CD4-positive, alpha-beta T cell treated with Interleukin-6 for 4 hours (primary cell): ENCODE measurements around the gene CELF1.

ENCODE experiments used
- DNase-seq: peaks from one replicate; pipeline ENCODE4 v3.0.0-alpha.2; 2020; ENCODE audit warnings: mixed read lengths

CELF1 gene

DNA sequence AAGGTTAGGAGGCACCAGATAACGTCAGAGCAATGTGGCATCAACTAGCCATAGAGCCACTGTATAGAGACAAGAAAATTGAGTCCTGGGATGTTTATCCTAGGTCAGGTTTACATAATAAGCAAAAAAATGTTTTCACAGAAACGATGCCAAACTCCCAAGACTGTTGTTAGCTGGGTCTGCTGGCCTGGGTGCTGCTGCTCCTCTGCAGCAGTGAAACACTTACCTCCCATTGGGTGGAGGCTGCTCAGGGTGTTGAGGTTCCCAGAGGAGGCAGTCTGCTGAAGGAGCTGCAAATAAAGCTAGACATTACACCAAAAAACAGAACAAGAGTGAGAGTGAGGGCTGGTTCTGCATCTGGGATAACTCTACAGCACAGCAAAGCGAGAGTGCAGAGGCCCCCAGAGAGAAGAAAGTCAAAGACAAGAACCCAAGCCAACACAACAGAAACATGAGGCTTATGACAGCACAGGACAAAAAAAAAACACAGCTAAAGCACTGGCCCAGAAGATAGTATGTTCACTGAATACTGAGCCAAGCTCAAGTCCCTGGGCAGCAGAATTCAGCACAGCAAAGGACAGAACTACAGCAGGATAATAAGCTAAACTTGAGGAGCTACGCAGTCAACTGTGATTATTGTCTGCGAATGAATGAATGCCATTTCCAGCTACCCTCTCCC, 74.1 kb downstream of the CELF1 start:
- DNase-seq = no peak

DNA sequence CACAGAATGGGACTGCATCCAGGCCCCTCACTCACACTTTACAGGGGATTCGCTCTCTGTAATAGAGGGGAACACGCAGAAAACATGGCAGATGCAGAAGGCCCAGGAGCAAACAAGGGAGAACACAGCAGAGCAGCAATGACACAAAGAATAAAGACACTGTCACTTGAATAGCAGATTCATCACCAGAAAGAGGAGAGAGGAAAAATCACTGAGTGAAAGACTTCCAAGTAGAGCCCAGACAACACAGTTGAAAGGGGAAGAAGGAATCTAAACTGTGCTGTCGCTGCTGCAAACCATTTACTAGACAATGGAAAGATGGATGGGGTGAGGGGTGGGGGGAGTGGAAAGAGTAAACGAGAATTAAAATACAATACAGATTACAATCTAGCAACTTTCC, 75.2 kb downstream of the CELF1 start:
- DNase-seq = no peak

DNA sequence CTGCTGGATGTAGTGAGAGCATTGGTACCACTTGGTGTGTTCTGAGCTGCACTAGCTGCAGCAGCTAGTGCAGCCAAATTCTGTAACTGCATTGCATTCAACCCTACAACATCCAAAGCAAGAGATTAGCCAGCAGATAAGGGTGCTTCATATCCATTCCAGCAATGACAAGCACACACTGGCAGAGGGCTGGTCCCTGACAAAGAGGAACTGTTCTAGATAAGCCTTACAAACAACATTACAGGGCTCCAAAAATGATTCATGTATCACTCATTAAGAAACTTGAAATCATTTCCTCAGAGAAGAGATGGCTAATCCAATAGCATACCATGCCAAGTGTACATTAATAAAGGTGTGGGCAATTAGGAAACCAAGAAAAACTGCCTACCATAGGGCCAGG, 75.6 kb downstream of the CELF1 start:
- no peak for DNase-seq

DNA sequence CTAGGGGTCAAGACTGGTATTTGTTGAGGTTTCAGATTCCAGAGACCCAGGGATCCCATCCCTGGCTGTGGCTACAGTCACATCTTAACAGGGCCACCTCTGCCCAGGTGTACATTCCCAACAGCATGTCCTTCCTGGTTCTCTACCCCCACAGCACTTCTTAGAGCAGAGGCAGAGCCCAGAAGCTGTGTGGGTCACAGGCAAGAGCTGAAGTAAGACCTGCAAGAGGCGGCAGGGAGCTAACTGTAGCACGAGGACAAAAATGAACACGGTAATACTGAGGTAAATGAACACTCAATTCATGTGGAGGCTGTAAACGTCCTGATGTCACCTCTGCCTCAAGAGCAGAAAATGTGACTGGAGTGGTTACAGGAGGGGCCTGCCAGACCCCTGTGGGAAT, 82.3 kb downstream of the CELF1 start:
- no peak for DNase-seq

DNA sequence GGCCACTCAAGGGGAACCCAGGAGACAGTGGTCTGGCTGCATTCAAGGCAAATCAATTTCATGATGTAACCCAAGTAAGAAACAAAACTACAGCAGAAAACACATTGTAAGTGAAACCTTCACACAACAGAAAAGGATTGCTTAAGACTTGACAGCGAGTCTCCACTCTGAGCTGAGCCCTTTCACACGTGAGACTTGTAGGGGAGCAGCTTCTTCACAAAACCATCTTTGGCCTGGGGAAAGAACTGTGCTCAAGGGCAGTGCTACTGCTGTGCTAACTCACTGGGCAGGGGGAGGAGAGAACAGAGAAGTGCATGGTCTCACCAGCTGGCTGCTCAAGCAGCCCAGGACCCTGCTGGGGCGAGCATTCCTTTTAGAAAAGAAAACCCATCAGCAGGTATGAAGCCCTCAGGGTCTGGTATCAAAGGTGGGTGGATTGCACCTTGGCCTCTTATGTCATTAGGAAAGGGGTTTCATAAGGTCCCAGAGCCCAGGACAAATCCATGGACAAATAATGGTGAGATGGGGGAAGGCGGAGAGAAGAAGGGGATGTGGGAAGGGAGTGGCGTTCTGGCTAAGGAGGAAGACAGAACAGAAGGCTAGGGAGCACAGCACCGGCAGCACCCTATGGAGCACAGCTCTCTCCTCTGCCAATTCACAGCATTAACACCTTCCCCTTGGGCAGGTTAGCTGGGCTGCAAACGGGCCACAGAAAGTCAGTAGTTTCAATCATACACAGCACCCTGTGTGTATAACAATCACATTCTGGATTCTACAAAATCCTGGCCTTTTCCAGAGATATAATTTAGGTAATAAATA, 83.4 kb downstream of the CELF1 start:
- no peak for DNase-seq

DNA sequence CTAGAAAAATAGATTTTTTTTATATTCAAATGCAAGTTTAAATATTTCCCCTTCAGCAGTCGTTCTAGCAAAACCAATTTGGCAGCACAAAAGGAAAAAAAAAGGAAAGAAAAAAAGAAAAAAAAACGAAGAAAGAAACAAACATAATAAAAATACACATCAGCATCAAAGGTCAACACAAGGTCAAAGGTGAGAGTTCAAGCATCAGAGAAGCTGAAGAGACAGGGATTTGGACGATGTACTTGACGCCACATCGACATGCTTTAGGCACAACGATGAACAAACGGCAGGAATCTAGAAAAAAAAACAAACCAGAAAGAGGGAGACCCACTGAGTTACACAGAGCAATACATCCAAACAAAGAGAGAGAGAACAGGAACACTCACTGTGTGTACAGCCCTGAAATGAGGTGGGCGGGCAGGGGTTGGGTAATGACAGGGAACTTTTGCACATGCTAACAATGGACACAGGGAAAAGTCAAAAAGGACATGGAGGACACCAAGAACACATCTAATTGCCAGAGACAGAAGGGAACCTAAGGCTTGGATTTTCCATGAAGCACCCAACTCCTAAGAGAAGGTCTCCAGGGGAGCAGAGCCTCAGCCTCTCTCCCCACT, 84.2 kb downstream of the CELF1 start:
- no peak for DNase-seq

DNA sequence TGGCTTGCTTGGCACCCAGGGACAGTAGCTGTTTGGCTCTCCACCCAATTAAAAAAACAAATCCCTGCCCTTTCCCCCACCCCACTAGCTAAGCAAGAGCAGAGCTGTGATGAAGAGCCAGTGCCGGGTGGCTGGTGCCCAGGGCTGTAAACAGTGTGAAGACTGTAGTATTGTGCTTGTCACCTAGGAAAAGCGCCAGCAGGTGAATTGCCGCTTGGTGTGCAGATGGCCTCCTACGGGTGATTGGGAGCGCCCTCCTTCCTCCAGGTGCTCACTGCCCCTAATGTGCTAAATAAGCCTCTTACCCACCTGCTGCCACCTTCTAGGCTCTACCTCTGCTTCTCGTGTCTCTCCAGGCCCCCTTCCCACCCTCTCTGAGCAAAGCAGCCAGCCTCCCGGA, 85.6 kb downstream of the CELF1 start:
- no peak for DNase-seq

DNA sequence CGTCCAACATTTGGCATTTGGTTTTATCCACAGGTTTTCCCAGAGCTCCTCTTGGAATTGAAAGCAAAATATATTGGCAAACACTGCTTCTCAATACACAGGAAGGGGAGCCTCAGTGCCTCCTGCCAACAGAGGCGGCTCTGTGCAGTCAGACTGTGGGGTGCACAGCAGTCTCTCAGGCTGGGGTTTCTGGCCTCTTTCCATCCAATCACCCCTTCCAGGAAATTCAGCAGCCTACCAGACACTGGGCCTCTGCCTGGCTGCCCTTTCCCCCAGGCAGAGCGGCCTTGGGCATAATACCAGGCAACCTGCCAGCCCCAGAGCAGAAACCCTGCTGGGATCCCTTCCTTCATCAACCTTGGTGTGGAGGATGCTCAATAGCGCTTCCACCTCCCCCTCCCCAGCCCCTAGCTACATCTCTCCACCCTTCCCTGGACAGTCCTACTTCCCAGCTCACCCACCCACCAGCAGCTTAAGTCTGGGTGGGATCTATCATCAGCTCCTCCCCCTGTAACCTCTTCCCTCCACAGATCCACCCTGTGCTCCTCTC, 86.2 kb downstream of the CELF1 start:
- no peak for DNase-seq

DNA sequence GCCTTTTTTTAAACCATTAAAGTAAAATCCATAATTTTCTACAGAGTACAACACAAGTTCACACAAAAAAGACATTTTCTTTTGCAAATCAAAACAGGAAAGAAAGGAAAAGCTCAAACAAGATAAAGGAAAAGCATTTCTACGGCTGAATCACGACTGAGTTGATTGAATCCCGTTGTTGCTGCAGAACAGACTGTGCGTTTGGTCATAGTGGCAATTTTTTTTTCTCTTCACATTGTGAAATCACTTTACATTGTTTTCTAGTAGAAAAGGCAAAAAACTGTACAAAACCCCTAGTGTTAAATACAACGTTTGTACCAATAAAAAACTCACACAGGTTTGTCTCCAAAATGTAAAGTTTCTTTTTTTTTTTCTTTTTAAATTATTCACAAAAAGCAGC, 86.7 kb downstream of the CELF1 start:
- no peak for DNase-seq

DNA sequence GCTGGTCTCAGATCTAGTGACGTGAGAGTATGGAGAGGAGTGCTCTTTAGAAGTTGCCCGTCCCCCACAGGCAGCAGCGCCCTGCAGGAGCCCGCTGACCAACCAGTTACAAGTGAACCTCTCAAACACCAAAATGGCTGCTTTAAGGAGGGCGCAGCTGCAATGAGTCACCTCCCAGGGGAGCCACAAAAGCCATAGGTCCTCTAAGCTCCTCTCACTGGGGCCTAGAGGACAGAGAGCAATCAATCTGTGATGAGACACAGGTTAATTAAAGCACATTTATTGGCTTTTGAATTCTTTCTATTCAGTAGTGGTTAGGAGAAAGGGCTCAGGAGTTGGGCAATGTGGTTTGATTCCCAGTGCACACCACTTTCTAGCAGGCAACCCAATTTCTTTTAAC, 88.4 kb downstream of the CELF1 start:
- DNase-seq = no peak

DNA sequence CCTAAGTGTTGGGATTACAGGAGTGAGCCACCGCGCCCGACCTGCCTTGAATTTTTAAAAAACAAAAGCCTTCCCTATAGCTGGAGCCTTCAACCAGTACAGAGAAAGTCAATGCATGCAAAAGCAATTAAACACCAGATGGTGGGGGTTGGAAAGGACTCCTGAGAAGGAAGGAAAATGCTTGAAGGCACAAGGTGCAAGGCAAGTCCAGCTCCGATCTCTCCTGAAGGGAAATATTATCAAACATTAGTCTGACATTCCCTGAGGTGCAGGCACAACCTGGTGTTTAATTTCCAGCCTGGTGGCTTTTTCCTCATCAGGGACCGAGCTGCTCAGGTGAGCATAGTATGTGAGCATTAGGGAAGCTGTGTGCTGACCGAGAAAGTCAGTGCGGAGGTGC, 91.1 kb downstream of the CELF1 start:
- DNase-seq = no peak

DNA sequence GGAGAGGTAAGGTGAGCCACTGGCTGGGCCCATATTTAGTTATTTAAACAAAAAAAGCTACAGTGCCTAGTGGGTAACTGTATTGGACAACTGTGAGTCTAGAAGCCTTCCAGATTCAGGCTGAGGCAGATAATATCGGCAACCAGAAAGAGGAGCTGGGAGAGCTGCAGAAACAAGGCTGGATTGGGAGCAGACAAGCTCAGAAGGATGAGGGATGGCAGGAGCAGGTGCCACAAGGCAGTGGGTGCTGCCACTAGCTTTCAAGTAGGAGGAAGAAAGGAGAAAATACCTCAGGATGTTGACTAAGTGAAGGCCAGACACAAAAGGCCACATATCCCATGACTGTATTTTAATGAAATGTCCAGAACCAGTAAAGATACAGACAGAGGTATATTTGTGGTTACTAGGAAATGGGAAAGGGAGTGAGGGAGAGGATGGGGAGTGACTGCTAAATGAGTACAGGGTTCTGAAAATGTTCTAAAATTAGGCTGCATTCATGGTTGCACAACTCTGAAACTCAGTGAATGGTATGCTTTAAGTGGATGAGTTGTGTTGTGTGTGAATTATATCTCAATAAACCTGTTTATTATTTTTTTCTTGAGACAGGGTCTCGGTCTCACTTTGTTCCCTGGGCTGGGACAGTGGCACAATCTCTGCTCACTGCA, 92.2 kb downstream of the CELF1 start:
- no peak for DNase-seq

DNA sequence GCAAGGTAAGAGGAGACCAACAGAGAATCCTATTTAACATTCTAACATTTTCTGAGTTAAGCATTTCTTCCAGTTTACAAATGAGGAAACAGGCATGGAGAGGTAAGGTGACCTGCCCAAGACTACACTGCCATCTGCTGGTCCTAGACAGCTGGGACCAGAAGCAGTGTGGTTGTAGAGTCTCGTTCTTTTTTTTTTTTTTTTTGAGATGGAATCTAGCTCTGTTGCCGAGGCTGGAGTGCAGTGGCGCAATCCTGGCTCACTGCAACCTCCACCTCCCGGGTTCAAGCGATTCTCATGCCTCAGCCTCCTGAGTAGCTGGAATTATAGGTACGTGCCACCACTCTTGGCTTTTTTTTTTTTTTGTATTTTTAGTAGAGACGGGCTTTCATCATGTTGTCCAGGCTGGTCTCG, 98.7 kb downstream of the CELF1 start:
- peak; percentile 70 for DNase-seq

DNA sequence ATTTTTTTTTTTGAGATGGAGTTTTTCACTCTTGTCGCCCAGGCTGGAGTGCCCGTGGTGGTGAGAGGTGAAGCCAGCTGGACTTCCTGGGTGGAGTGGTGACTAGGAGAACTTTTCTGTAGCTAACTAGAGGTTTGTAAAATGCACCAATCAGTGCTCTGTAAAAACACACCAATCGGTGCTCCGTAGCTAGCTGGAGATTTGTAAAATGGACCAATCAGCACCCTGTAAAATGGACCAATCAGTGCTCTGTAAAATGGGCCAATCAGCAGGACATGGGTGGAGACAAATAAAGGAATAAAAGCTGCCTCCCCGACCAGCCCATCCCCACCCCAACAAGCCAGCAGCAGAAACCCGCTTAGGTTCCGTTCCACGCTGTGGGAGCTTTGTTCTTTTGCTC, 99.6 kb downstream of the CELF1 start:
- no peak for DNase-seq

DNA sequence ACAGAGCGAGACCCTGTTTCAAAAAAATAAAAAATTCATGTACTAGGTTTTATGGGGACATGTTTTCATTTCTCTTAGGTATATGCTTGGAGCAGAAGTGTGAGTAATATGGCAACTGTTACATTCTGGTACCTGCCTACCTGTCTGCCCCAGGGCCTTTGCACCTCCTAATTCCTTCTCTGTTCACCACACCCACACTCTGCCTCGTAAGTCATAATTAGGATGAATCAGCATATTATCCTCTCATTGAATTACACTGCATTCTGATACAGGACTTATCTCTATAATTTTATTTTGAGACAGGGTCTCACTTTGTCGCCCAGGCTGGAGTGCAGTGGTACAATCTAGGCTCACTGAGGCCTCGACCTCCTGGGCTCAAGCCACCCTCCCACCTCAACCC, 100.9 kb downstream of the CELF1 start:
- no peak for DNase-seq

DNA sequence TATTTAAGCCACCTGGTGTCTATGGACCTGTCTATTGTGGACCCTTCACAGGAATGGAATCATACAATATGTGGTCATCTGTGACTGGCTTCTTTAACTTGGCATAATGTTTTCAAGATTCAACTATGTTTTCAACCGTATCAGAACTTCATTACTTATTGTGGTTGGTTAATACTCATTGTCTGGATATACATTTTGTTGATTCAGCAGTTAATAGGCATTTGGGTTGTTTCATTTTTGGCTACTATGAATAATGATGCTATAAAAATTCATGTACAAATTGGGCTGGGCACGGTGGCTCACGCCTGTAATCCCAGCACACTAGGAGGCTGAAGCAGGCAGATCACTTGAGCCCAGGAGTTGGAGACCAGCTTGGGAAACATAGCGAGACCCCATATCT, 101.5 kb downstream of the CELF1 start:
- no peak for DNase-seq

DNA sequence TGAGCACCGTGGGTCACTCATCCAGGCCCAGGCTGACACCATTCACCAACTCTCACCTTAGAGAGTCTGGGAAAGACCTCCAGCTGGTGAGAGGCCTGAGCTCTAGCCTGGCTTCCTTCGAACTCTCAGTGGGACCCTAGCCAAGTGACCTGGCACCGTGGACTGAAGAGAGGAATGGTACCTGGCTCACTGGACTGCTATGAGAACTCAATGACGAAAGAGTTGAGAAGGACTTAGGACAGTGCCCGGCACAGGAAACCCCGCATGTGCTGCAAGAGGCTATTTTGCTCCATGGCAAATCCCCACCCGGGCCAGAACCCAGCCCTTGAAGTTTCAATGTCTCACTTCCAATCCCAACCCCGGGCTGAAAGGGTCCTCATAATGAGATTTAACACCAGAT, 103.4 kb downstream of the CELF1 start:
- DNase-seq = no peak

DNA sequence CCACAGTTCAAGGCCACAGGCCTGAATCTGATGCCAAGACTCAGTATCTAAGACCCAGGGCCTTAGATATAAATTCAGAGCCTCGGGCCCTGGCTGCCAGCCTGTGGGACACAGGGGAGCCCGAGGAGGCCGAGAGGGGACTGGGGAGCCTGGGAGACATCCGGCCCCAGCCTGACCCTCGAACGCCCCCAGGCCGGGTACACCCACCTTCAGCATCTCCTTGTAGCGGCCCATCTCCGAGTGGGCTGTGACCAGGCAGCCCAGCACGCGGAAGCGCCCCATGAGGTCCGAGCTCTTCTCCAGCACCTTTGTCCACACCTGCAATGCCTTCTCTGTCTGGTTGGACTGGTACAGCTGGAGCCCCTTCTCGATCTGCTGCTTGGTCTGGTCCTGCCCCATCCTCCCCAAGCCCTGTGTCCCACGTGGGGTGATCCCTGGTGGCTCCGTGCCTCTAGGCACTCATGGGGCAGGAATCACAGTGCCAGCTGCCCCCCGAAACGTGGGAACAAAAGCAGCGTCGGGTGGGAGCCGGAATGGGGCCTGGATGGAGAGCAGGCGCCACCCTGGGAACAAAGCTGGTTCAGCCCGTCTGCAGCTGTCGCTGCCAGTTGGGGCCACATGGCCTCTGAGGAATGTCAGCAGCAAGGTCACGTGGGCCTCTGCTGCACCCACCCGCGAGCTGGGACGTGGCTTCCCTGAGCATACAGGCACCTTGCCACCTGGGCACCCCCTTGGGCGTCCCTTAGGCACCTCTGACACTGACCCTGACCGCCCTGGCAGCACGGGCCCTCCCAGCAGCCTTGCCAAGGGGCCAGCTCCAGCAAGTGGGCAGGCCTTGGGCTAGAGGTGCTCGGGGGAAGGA, 104.1 kb downstream of the CELF1 start, which contains the start of gene RAPSN:
RAPSN (minus strand) TSS at position 571 of the 862 bp plus-strand sequence; CDS start at position 399, 172 bp downstream.
- DNase-seq = no peak

DNA sequence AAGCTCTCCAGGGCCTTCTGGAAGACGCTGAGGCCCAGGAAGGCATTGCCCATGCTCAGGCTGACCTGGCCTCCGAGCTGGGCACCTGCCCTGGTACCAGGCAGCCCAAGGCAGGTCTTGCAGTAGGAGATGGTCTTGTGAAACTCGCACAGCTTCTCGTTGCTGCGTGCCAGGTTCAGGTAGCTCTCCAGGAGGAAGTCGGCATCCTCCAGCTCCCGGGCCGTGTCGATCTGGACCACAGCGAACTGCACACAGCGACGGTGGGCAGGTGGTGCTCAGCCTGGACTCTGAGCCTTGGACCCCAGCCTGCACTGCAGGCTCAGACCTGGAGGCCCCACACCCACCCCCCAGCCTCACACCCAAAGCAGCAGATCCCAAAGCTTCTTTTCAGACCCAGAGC, 105.0 kb downstream of the CELF1 start:
- DNase-seq = no peak

DNA sequence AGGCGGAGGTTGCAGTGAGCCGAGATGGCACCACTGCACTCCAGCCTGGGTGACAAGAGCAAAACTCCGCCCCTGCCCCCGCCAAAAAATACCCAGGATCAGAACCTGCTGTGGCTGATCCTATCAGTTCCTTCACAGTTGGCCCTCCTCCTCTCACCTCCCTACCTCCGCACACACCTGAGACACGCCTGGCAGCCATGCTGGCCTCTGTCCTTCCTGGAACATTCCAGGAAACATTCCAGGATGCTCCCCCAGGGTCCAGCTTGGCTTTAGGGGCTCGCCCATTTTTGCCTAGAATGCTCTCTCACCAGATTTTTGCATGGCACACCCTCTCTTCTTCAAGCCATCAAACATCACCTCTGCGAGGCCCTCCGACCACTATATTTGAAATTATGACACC, 106.1 kb downstream of the CELF1 start:
- DNase-seq = no peak

DNA sequence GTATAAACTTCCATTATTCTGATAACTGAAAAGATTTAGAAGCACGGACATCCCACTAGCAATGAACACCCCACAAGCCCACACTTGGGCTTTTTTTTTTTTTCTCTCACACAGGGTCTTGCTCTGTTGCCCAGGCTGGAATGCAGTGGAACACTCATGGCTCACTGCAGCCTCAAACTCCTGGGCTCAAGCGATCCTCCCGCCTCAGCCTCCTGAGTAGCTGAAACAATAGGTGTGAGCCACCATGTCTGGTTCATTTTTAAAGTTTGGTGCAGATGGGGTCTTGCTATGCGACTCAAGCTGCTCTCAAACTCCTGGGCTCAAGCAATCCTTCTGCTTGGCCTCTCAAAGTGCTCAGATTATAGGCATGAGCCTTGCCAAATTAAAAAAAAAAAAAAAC, 107.1 kb downstream of the CELF1 start:
- no peak for DNase-seq

DNA sequence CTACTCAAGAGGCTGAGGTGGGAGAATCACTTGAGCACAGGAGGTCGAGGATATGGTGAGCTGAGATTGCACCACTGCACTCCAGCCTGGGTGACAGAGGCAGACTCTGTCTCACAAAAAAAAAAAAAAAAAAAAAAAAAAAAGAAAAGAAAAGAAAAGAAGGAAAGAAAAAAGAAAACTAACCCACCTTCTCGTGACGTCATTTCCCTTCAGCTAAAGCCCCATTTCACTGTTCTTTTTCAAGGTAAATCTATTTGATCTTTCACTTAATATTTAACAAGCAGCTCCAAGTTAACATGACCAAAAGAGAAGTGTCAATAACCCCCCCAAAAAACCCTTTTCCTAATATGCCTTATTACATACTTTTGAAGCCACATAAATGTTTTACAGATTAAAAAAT, 109.1 kb downstream of the CELF1 start:
- no peak for DNase-seq
